Activated CD8-positive, alpha-beta memory T cell treated with anti-CD3 and anti-CD28 coated beads for 4 hours (primary cell): ENCODE measurements around the gene PRKCSH.

Experiments
- DNase-seq, 2 donors: peaks; one replicate each; pipeline ENCODE4 v3.0.0-alpha.2; 2020; ENCODE audit warnings: low read depth in 2 of 2

PRKCSH gene

GRCh38 chr19:11475861-11476260 is 40.4 kb downstream of the PRKCSH start:
- no peak for DNase-seq

- no peak for DNase-seq
Measured at GRCh38 chr19:11478167-11479089, 43.0 kb downstream of the PRKCSH start.

- no peak for DNase-seq
Measured at GRCh38 chr19:11479090-11479897, 43.9 kb downstream of the PRKCSH start.

GRCh38 chr19:11479898-11480714 is 44.7 kb downstream of the PRKCSH start:
- no peak for DNase-seq

GRCh38 chr19:11480715-11481533 is 45.5 kb downstream of the PRKCSH start, which contains the start of gene ELAVL3:
Gene ELAVL3 (minus strand): TSS chr19:11481046. CDS start chr19:11480608, 438 bp downstream.
- DNase-seq, result no peak

- peak; percentile 21 to 50 for DNase-seq
Measured at GRCh38 chr19:11481534-11482383, 46.3 kb downstream of the PRKCSH start.

GRCh38 chr19:11482384-11483050 is 47.1 kb downstream of the PRKCSH start:
- peak; percentile 49 to 69 for DNase-seq

GRCh38 chr19:11483366-11484111 is 48.1 kb downstream of the PRKCSH start:
- no peak for DNase-seq

GRCh38 chr19:11485245-11485837 is 49.9 kb downstream of the PRKCSH start:
- DNase-seq, result no peak

GRCh38 chr19:11486661-11487503 is 51.4 kb downstream of the PRKCSH start:
- no peak for DNase-seq

GRCh38 chr19:11489378-11489777 is 53.9 kb downstream of the PRKCSH start:
- no peak for DNase-seq

- DNase-seq, result no peak
Measured at GRCh38 chr19:11494634-11495285, 59.3 kb downstream of the PRKCSH start.

- DNase-seq, result no peak
Measured at GRCh38 chr19:11495481-11495880, 60.0 kb downstream of the PRKCSH start.

- no peak for DNase-seq
Measured at GRCh38 chr19:11495885-11496284, 60.5 kb downstream of the PRKCSH start.

GRCh38 chr19:11496391-11497163 is 61.1 kb downstream of the PRKCSH start:
- peak; percentile 25 to 29 for DNase-seq

- no peak for DNase-seq
Measured at GRCh38 chr19:11499220-11499726, 63.8 kb downstream of the PRKCSH start.
